Measurements from ENCODE around the gene TNK2. TPM values are rescaled to one million over a fixed set of nuclear protein-coding genes. Genes with fewer than 3 reads are reported as not detected.

Gene TNK2
- total RNA-seq, 2 donors from 2014 or later: 25.9 to 49.1 TPM

- DNase-seq (no peak), ATAC-seq (no peak)
- Histone ChIP-seq H3K9me3 (no peaks in the 10 kb centered on the region), H3K4me1 (peaks cover 13% of the 10 kb centered on the region), H3K27me3 (no peaks in the 10 kb centered on the region), H3K36me3 (replicated peaks in 1 of 2; ENCODE audit: insufficient read depth in 1 of 2, low read depth in 2 of 2) (no peaks in the 10 kb centered on the region), H3K4me3 (no peak overlapping the region), H3K27ac (no peak overlapping the region)
- intact Hi-C loops (cut with DNase I): no loop called here
- 89 to 93% methylated on average over 16 of the region's 18 CpGs for WGBS, 2 donors
- TF ChIP-seq CTCF (IDR thresholded peaks at IDR 0.05) (no peak), POLR2A (IDR thresholded peaks at IDR 0.05) (no peak)
Measured at GRCh38 chr3:195888311-195888761, 20.0 kb downstream of the TNK2 start.

GRCh38 chr3:195887670-195888069 lies 20.7 kb downstream of the TNK2 start:
- no peaks in the 10 kb centered on the region for H3K36me3 ChIP-seq (replicated peaks in 1 of 2; ENCODE audit: insufficient read depth in 1 of 2, low read depth in 2 of 2)
- TF ChIP-seq POLR2A (IDR thresholded peaks at IDR 0.05): no peak
- no peak for TF ChIP-seq CTCF (IDR thresholded peaks at IDR 0.05)
- H3K27me3 ChIP-seq: no peaks in the 10 kb centered on the region
- no peak for DNase-seq
- H3K4me3 ChIP-seq: no peak overlapping the region
- no peaks in the 10 kb centered on the region for H3K9me3 ChIP-seq
- H3K4me1 ChIP-seq: peaks cover 7% of the 10 kb centered on the region
- 94 to 95% methylated on average over 36 of the region's 36 CpGs for WGBS, 2 donors
- ATAC-seq: no peak
- H3K27ac ChIP-seq: no peak overlapping the region
- intact Hi-C loops (cut with DNase I): no loop called here

- Histone ChIP-seq H3K36me3 (replicated peaks in 1 of 2; ENCODE audit: insufficient read depth in 1 of 2, low read depth in 2 of 2) (no peaks in the 10 kb centered on the region), H3K27me3 (no peaks in the 10 kb centered on the region), H3K4me1 (no peaks in the 10 kb centered on the region), H3K27ac (peak overlapping the region in 2 of 4 donors; percentile 6 to 49), H3K4me3 (no peak overlapping the region), H3K9me3 (no peaks in the 10 kb centered on the region)
- WGBS, 2 donors: 85 to 86% methylated on average over 18 to 34 of the region's 34 CpGs
- TF ChIP-seq POLR2A (IDR thresholded peaks at IDR 0.05) (no peak), CTCF (IDR thresholded peaks at IDR 0.05) (no peak)
- intact Hi-C loops (cut with DNase I): no loop called here
- peak; percentile 46 for ATAC-seq
- no peak for DNase-seq
Measured at GRCh38 chr3:195886181-195887141, 21.9 kb downstream of the TNK2 start.

- no peaks in the 10 kb centered on the region for H3K27me3 ChIP-seq
- DNase-seq: no peak
- no peaks in the 10 kb centered on the region for H3K36me3 ChIP-seq (replicated peaks in 1 of 2; ENCODE audit: insufficient read depth in 1 of 2, low read depth in 2 of 2)
- peak; percentile 55 for ATAC-seq
- peak overlapping the region in 2 of 4 donors; percentile 40 to 41 for H3K27ac ChIP-seq
- H3K9me3 ChIP-seq: no peaks in the 10 kb centered on the region
- TF ChIP-seq POLR2A (IDR thresholded peaks at IDR 0.05) (no peak), CTCF (IDR thresholded peaks at IDR 0.05) (no peak)
- WGBS, 2 donors: 89 to 90% methylated on average over 14 to 24 of the region's 25 CpGs
- no peaks in the 10 kb centered on the region for H3K4me1 ChIP-seq
- intact Hi-C loops (cut with DNase I): no loop called here
- H3K4me3 ChIP-seq: no peak overlapping the region
Measured at GRCh38 chr3:195885036-195885891, 23.1 kb downstream of the TNK2 start.

All from body of pancreas (tissue), 4 donors.